Breast epithelium (tissue), 4 donors: ENCODE measurements around the gene FNDC3A. TPM values are rescaled to one million over a fixed set of nuclear protein-coding genes. Genes with fewer than 3 reads are reported as not detected.
"Not testable (repeated sequence)": the region's sequence is repeated elsewhere in the genome, so short reads cannot be mapped to it uniquely, and the experiment has no call there.

Experiments used
- DNase-seq, 2 donors: peaks; one replicate each; pipeline ENCODE4 v3.0.0-alpha.2; 2019; ENCODE audit warnings: low spot score in 2 of 2
- H3K27ac ChIP-seq, 2 donors: fragments of 200-600 bp; sonication (generic) in 1 of 2; one replicate each; pipeline ENCODE4 v1.5.1; 2016 to 2019; ENCODE audit warnings: mild to moderate bottlenecking in 1 of 2
- H3K27me3 ChIP-seq, 2 donors: fragments of 200-600 bp; sonication (generic) in 1 of 2; one replicate each; pipeline versions ENCODE4 v1.5.1 to v1.6.0; 2017 to 2019; ENCODE audit warnings: control low read depth in 1 of 2, mild to moderate bottlenecking in 1 of 2
- H3K36me3 ChIP-seq: fragments of 200-600 bp; one replicate; pipeline ENCODE4 v1.5.1; 2019
- H3K4me1 ChIP-seq, 2 donors: fragments of 200-600 bp; sonication (generic); one replicate each; pipeline ENCODE4 v1.5.1; 2016 to 2019; ENCODE audit warnings: control low read depth in 1 of 2
- H3K4me3 ChIP-seq, 3 donors: fragments of 200-600 bp; sonication (generic); 1 replicate in 2 of 3; 2 replicates in 1 of 3; pipeline ENCODE4 v1.5.1; 2016 to 2019; ENCODE audit warnings: mild to moderate bottlenecking in 3 of 3, moderate library complexity in 2 of 3
- H3K9me3 ChIP-seq, 2 donors: fragments of 200-600 bp; sonication (generic) in 1 of 2; one replicate each; pipeline ENCODE4 v1.5.1; 2016 to 2019; ENCODE audit warnings: control low read depth in 1 of 2
- CTCF ChIP-seq, 3 donors: fragments of 450-650 bp; IDR thresholded peaks; one replicate each; pipeline ENCODE4 v1.5.1; 2016 to 2017; ENCODE audit warnings: antibody characterized with exemption in 3 of 3, mild to moderate bottlenecking in 3 of 3, moderate library complexity in 3 of 3
- POLR2A ChIP-seq: fragments of 450-650 bp; IDR thresholded peaks from one replicate; pipeline ENCODE4 v1.6.1; 2016; ENCODE audit warnings: antibody characterized with exemption, mild to moderate bottlenecking, moderate library complexity
- POLR2AphosphoS5 ChIP-seq, 3 donors: sonication (generic); formaldehyde crosslinking; IDR thresholded peaks; one replicate each; pipeline ENCODE4 v1.6.1; 2017; ENCODE audit warnings: antibody characterized with exemption in 3 of 3
- intact Hi-C: fragments of 100-400 bp; cut with DNase I; formaldehyde crosslinking; loops from one replicate; pipeline ENCODE4 v1.15.1; 2023; ENCODE audit warnings: low total_unique reads
- total RNA-seq, 3 donors: library from RNA; depleted of rRNA; stranded (reverse); fragments of >200 nt; gene quantifications; one replicate each; pipeline ENCODE4 v1.1.0, GENCODE V29; 2016

FNDC3A gene
- total RNA-seq, 3 donors from 2014 or later: 45.3 to 85.8 (median 57.7) TPM

DNA sequence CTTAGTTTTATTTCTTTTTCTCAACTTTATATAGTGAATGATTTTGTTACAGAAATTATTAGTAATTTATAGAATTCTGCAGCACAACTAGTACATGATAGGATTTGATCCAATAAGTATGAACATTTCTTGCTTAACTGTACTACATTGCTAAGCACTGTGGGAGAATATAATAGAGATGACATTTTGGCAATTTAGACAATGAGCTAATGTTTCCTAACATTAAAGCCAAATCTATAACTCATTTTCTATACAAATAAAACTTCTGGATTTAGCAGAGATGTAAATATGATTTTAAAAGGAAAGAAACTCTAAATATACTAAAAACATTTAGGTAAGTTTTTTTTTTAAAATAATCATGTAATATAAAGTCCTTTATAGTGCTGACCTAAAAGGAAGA is 87.3 kb downstream of the FNDC3A start:
- no peaks in the 10 kb centered on the region for H3K4me1 ChIP-seq
- no peak overlapping the region for H3K27ac ChIP-seq
- intact Hi-C loops: no loop called here
- TF ChIP-seq POLR2A: no peak
- TF ChIP-seq CTCF (IDR thresholded peaks at IDR 0.05): no peak
- no peak for TF ChIP-seq POLR2AphosphoS5 (IDR thresholded peaks at IDR 0.05)
- H3K9me3 ChIP-seq: no peaks in the 10 kb centered on the region
- no peaks in the 10 kb centered on the region for H3K36me3 ChIP-seq
- no peak overlapping the region for H3K4me3 ChIP-seq
- H3K27me3 ChIP-seq: no peaks in the 10 kb centered on the region
- DNase-seq: no peak

GRCh38 chr13:49063497-49063896 is 87.8 kb downstream of the FNDC3A start:
- Histone ChIP-seq H3K9me3 (no peaks in the 10 kb centered on the region), H3K36me3 (no peaks in the 10 kb centered on the region), H3K4me3 (no peak overlapping the region), H3K27ac (no peak overlapping the region), H3K27me3 (no peaks in the 10 kb centered on the region), H3K4me1 (no peaks in the 10 kb centered on the region)
- no peak for TF ChIP-seq CTCF (IDR thresholded peaks at IDR 0.05)
- TF ChIP-seq POLR2A: no peak
- TF ChIP-seq POLR2AphosphoS5 (IDR thresholded peaks at IDR 0.05): no peak
- DNase-seq: no peak
- intact Hi-C loops: no loop called here

- Histone ChIP-seq H3K4me1 (no peaks in the 10 kb centered on the region), H3K27me3 (no peaks in the 10 kb centered on the region), H3K9me3 (no peaks in the 10 kb centered on the region), H3K36me3 (no peaks in the 10 kb centered on the region), H3K4me3 (no peak overlapping the region), H3K27ac (no peak overlapping the region)
- DNase-seq: no peak
- no peak for TF ChIP-seq CTCF (IDR thresholded peaks at IDR 0.05)
- TF ChIP-seq POLR2A: no peak
- TF ChIP-seq POLR2AphosphoS5 (IDR thresholded peaks at IDR 0.05): no peak
- intact Hi-C loops: no loop called here
Measured at GRCh38 chr13:49064476-49064875, 88.8 kb downstream of the FNDC3A start.

GRCh38 chr13:49066856-49067255 is 91.1 kb downstream of the FNDC3A start:
- H3K36me3 ChIP-seq: peaks cover 3% of the 10 kb centered on the region
- H3K27me3 ChIP-seq: no peaks in the 10 kb centered on the region
- DNase-seq: no peak
- H3K4me1 ChIP-seq: no peaks in the 10 kb centered on the region
- H3K27ac ChIP-seq: no peak overlapping the region
- no peak overlapping the region for H3K4me3 ChIP-seq
- TF ChIP-seq CTCF (IDR thresholded peaks at IDR 0.05) (no peak), POLR2A (no peak), POLR2AphosphoS5 (IDR thresholded peaks at IDR 0.05) (no peak)
- intact Hi-C loops: no loop called here
- H3K9me3 ChIP-seq: no peaks in the 10 kb centered on the region

- H3K27me3 ChIP-seq, intact Hi-C loops, H3K4me1 ChIP-seq, H3K4me3 ChIP-seq, H3K36me3 ChIP-seq, H3K9me3 ChIP-seq, H3K27ac ChIP-seq, DNase-seq: not testable (repeated sequence)
Measured at GRCh38 chr13:49068498-49068897, 92.8 kb downstream of the FNDC3A start.

GRCh38 chr13:49070021-49070420 is 94.3 kb downstream of the FNDC3A start:
- H3K27ac ChIP-seq, H3K27me3 ChIP-seq: not testable (repeated sequence)

More at GRCh38 chr13:49070021-49070420, 94.3 kb downstream of the FNDC3A start:
- H3K4me3 ChIP-seq, H3K36me3 ChIP-seq, DNase-seq, H3K4me1 ChIP-seq, intact Hi-C loops, H3K9me3 ChIP-seq: not testable (repeated sequence)
